Activated naive CD8-positive, alpha-beta T cell (primary cell): ENCODE data around the gene CST11.
"Not testable (repeated sequence)": the region's sequence is repeated elsewhere in the genome, so short reads cannot be mapped to it uniquely, and the experiment has no call there.

Experiments used
- H3K27ac Mint-ChIP-seq: one replicate; pipeline ENCODE4 v1.8.0; 2021; ENCODE audit warnings: mixed read lengths
- H3K27me3 Mint-ChIP-seq: one replicate; pipeline ENCODE4 v1.8.0; 2021; ENCODE audit warnings: mixed read lengths
- H3K36me3 Mint-ChIP-seq: one replicate; pipeline ENCODE4 v1.8.0; 2021; ENCODE audit warnings: mixed read lengths
- H3K4me1 Mint-ChIP-seq: one replicate; pipeline ENCODE4 v1.8.0; 2021; ENCODE audit warnings: low read depth, mixed read lengths
- H3K4me3 Mint-ChIP-seq: one replicate; pipeline ENCODE4 v1.8.0; 2021; ENCODE audit warnings: mild to moderate bottlenecking, mixed read lengths
- H3K9me3 Mint-ChIP-seq: one replicate; pipeline ENCODE4 v1.8.0; 2021; ENCODE audit warnings: low read depth, mixed read lengths

CST11 gene

DNA sequence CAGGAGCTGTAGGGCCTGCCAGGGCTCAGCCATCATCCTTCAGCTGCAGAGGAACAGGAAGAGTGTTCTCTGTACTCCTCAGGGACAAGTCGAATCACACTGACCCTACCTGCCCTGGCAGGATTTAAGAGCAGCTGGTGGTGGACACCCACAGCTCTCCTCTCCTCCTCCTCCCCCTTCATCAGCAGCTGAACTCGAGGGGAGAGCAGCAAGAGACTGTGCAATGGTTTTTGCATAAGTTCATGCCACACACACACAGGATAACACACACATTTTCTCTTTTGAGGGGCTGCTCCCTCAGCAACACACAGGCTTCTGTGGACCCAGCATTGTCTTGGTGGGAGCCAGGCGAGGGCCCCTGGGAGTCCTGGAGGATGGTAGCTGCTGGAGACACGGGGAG is at the start of gene CST11:
Gene CST11 (minus strand): TSS at position 101 of the 400 bp plus-strand sequence. CDS start 65 bp downstream, at position 36.
- Mint-ChIP-seq H3K9me3 (no peaks in the 10 kb centered on the region), H3K4me1 (peaks cover 15% of the 10 kb centered on the region), H3K27me3 (no peaks in the 10 kb centered on the region), H3K36me3 (no peaks in the 10 kb centered on the region), H3K27ac (no peak within 1 kb of the TSS), H3K4me3 (no peak within 1 kb of the TSS)

GRCh38 chr20:23501926-23502325 is 49.2 kb upstream of the CST11 start:
- H3K27ac Mint-ChIP-seq, result no peak overlapping the region
- H3K4me3 Mint-ChIP-seq, result no peak overlapping the region
- H3K36me3 Mint-ChIP-seq, result no peaks in the 10 kb centered on the region
- H3K27me3 Mint-ChIP-seq, result peaks cover 5% of the 10 kb centered on the region
- no peaks in the 10 kb centered on the region for H3K4me1 Mint-ChIP-seq
- H3K9me3 Mint-ChIP-seq, result no peaks in the 10 kb centered on the region

- Mint-ChIP-seq H3K36me3 (no peaks in the 10 kb centered on the region), H3K27ac (no peak overlapping the region), H3K27me3 (peaks cover 3% of the 10 kb centered on the region), H3K4me3 (no peak overlapping the region), H3K9me3 (no peaks in the 10 kb centered on the region), H3K4me1 (no peaks in the 10 kb centered on the region)
Measured at GRCh38 chr20:23497536-23497935, 44.9 kb upstream of the CST11 start.

GRCh38 chr20:23493172-23493772 is 40.6 kb upstream of the CST11 start:
- Mint-ChIP-seq H3K4me3 (no peak overlapping the region), H3K36me3 (no peaks in the 10 kb centered on the region), H3K27me3 (no peaks in the 10 kb centered on the region), H3K9me3 (no peaks in the 10 kb centered on the region), H3K27ac (no peak overlapping the region), H3K4me1 (no peaks in the 10 kb centered on the region)

GRCh38 chr20:23492292-23492691 is 39.6 kb upstream of the CST11 start:
- Mint-ChIP-seq H3K27me3 (no peaks in the 10 kb centered on the region), H3K4me1 (no peaks in the 10 kb centered on the region), H3K9me3 (no peaks in the 10 kb centered on the region), H3K36me3 (no peaks in the 10 kb centered on the region), H3K4me3 (no peak overlapping the region), H3K27ac (no peak overlapping the region)

DNA sequence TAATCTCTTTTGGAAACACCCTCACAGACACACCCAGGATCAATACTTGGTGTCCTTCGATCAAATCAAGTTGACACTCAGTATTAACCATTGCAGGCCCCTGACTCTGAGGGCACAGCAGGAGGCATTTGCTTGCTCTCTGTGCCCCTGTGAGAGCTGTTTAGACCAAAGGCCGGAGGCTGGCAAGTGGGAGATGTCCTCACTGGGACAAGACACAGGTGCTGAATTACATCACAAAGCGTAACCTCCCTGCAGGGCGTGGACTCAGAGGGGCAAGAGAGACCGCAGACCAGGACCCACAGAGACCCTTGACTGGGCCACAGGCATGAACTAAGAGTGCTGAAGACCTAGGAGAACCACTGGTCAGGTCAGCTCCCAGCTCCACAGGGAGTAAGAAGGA is 38.1 kb upstream of the CST11 start, which contains the start of gene CST8:
Gene CST8 (plus strand): TSS at position 301 of the 400 bp plus-strand sequence. CDS start 551 bp downstream, outside the sequence.
- no peaks in the 10 kb centered on the region for H3K36me3 Mint-ChIP-seq
- H3K4me3 Mint-ChIP-seq, result no peak within 1 kb of the TSS
- H3K27me3 Mint-ChIP-seq, result no peaks in the 10 kb centered on the region
- no peaks in the 10 kb centered on the region for H3K4me1 Mint-ChIP-seq
- H3K9me3 Mint-ChIP-seq, result no peaks in the 10 kb centered on the region
- no peak within 1 kb of the TSS for H3K27ac Mint-ChIP-seq

- no peak overlapping the region for H3K4me3 Mint-ChIP-seq
- no peaks in the 10 kb centered on the region for H3K4me1 Mint-ChIP-seq
- no peaks in the 10 kb centered on the region for H3K27me3 Mint-ChIP-seq
- H3K9me3 Mint-ChIP-seq, result no peaks in the 10 kb centered on the region
- no peaks in the 10 kb centered on the region for H3K36me3 Mint-ChIP-seq
- H3K27ac Mint-ChIP-seq, result no peak overlapping the region
Measured at GRCh38 chr20:23488996-23489395, 36.3 kb upstream of the CST11 start.

DNA sequence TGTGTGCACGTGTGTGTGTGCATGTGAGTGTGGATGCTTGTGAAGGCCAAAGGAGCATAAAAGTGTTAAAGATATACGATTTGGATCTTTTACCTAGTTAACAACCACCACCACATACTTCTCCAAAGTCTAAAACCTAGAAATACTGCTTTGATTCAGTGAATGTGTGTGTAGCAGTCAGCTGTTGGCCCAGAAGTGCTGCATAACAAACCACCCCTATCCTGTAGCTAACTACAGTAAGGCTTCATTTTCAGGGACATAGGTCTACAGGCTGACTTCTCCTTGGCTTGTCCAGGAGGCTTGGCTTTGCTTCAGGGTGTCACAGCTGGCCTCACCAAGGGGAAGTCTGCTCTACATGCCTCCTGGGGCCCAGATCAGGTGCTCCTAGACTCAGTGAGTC is 35.8 kb upstream of the CST11 start:
- no peaks in the 10 kb centered on the region for H3K36me3 Mint-ChIP-seq
- no peaks in the 10 kb centered on the region for H3K4me1 Mint-ChIP-seq
- H3K27me3 Mint-ChIP-seq, result no peaks in the 10 kb centered on the region
- H3K4me3 Mint-ChIP-seq, result no peak overlapping the region
- H3K27ac Mint-ChIP-seq, result no peak overlapping the region
- no peaks in the 10 kb centered on the region for H3K9me3 Mint-ChIP-seq

GRCh38 chr20:23484081-23484480 is 31.4 kb upstream of the CST11 start:
- H3K36me3 Mint-ChIP-seq, result no peaks in the 10 kb centered on the region
- H3K27ac Mint-ChIP-seq, result no peak overlapping the region
- H3K9me3 Mint-ChIP-seq, result no peaks in the 10 kb centered on the region
- no peaks in the 10 kb centered on the region for H3K27me3 Mint-ChIP-seq
- no peaks in the 10 kb centered on the region for H3K4me1 Mint-ChIP-seq
- H3K4me3 Mint-ChIP-seq, result no peak overlapping the region

DNA sequence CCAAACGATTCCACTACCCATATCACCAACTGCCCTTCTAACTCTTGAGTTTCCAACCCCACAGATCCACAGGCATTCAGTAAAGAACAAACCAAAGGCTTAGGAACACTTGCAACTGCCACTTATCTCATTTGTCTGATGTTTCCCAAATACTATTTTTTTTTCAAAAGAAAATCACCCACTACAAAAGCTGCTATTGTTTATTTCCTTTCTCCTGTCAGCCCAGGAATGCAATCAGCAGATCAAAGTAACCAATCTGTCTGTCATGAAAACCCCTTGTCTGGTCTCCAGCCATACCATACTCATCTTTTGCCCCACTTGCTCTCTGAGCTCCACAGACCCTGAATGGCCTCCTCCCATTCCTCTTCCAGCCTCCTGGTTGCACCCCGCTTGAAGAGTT is 29.5 kb upstream of the CST11 start:
- no peak overlapping the region for H3K27ac Mint-ChIP-seq
- H3K9me3 Mint-ChIP-seq, result no peaks in the 10 kb centered on the region
- no peaks in the 10 kb centered on the region for H3K4me1 Mint-ChIP-seq
- H3K36me3 Mint-ChIP-seq, result no peaks in the 10 kb centered on the region
- no peaks in the 10 kb centered on the region for H3K27me3 Mint-ChIP-seq
- no peak overlapping the region for H3K4me3 Mint-ChIP-seq

DNA sequence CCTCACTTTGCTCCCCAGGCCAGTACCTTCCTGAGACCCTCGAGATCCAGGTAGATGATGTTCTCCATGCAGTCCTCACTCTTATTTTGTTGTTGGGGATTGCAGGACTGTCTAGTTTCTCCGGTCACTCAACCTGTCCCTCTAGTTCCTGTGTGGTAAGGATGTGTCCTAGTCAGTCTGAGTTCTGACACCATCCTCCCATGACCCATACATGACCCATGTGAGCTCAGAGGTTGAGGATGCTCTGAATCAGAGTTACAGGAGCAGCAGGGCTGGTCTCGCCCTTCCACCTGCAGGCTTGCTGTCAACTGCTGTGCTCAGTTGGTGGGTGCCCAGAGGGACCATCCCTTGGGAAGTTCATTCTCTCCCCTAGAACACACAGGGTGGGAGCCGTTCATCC is 26.4 kb upstream of the CST11 start:
- H3K36me3 Mint-ChIP-seq, result no peaks in the 10 kb centered on the region
- H3K9me3 Mint-ChIP-seq, result no peaks in the 10 kb centered on the region
- no peaks in the 10 kb centered on the region for H3K4me1 Mint-ChIP-seq
- H3K27ac Mint-ChIP-seq, result no peak overlapping the region
- H3K27me3 Mint-ChIP-seq, result no peaks in the 10 kb centered on the region
- H3K4me3 Mint-ChIP-seq, result no peak overlapping the region

GRCh38 chr20:23477223-23477622 is 24.5 kb upstream of the CST11 start:
- peaks cover 2% of the 10 kb centered on the region for H3K27me3 Mint-ChIP-seq
- no peak overlapping the region for H3K4me3 Mint-ChIP-seq
- H3K27ac Mint-ChIP-seq, result no peak overlapping the region
- no peaks in the 10 kb centered on the region for H3K36me3 Mint-ChIP-seq
- H3K9me3 Mint-ChIP-seq, result no peaks in the 10 kb centered on the region
- no peaks in the 10 kb centered on the region for H3K4me1 Mint-ChIP-seq

DNA sequence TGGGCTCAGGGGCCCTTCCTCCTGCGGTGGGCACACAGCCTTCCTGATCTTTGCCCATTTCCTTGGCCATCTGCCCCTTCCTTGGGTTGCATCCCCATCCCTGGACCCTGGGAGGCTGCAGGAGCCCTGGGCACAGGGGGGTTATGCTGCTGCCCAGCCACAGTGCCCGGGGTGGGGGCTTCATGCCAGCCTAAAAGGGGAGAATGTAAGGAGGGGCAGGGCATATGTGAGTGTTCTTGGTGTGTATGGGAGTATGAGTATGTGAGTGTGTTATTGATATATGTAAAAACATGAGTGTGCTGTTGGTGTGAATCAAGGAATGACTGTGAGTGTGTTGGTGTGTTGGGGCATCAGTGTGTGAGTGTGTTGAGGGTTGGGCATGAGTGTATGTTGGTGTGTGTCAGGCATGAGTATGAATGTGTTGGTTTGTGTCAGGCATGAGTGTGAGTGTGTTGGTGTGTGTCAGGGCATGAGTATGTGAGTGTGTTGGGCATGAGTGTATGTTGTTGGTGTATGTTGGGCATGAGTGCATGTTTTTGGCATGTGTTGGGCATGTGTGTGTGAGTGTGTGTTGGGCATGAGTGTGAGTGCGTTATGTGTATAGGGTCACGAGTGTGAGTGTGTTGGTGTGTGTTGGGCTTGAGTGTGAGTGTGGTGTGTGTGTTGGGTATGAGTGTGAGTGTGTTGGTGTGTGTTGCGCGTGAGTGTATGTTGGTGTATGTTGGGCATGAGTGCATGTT is 23.5 kb upstream of the CST11 start:
- no peaks in the 10 kb centered on the region for H3K4me1 Mint-ChIP-seq
- peaks cover 2% of the 10 kb centered on the region for H3K27me3 Mint-ChIP-seq
- H3K27ac Mint-ChIP-seq, result no peak overlapping the region
- H3K4me3 Mint-ChIP-seq, result no peak overlapping the region
- H3K9me3 Mint-ChIP-seq, result no peaks in the 10 kb centered on the region
- no peaks in the 10 kb centered on the region for H3K36me3 Mint-ChIP-seq

- no peak overlapping the region for H3K27ac Mint-ChIP-seq
- H3K27me3 Mint-ChIP-seq, result peaks cover 2% of the 10 kb centered on the region
- H3K4me3 Mint-ChIP-seq, result no peak overlapping the region
- H3K36me3 Mint-ChIP-seq, result no peaks in the 10 kb centered on the region
- H3K9me3 Mint-ChIP-seq, result no peaks in the 10 kb centered on the region
- H3K4me1 Mint-ChIP-seq, result no peaks in the 10 kb centered on the region
Measured at GRCh38 chr20:23475395-23475794, 22.7 kb upstream of the CST11 start.

DNA sequence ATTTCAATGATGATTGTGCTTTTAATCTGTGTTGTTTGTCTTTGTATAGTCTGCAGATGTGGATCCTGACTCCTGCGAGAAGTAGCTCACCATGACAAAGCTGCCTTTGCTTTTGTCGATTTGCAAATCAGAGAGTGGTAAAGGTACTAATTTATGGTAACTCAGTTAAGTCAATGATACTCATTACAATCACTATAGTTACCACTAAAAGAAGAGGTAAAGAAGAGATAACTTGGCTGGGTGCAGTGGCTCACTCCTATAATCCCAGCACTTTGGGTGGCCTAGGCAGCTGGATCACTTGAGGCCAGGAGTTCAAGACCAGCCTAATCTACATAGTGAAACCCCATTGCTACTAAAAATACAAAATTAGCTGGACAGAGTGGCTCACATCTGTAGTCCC is 20.6 kb upstream of the CST11 start:
- not testable (repeated sequence) for H3K9me3 Mint-ChIP-seq, H3K4me3 Mint-ChIP-seq, H3K27me3 Mint-ChIP-seq, H3K4me1 Mint-ChIP-seq, H3K36me3 Mint-ChIP-seq, H3K27ac Mint-ChIP-seq

- not testable (repeated sequence) for H3K27ac Mint-ChIP-seq, H3K9me3 Mint-ChIP-seq, H3K4me3 Mint-ChIP-seq, H3K36me3 Mint-ChIP-seq, H3K27me3 Mint-ChIP-seq, H3K4me1 Mint-ChIP-seq
Measured at GRCh38 chr20:23472306-23472705, 19.6 kb upstream of the CST11 start.
